Stimulated activated CD4-positive, alpha-beta T cell treated with anti-CD3 and anti-CD28 coated beads, TNF-alpha, amount 100 ng/mL, for 1 hour (primary cell): Measurements from ENCODE around the gene ARNT2.

Experiments
- DNase-seq, 3 donors: peaks; one replicate each; pipeline ENCODE4 v3.0.0-alpha.2; 2020; ENCODE audit warnings: low read depth in 3 of 3, low spot score in 1 of 3

ARNT2 gene

DNA sequence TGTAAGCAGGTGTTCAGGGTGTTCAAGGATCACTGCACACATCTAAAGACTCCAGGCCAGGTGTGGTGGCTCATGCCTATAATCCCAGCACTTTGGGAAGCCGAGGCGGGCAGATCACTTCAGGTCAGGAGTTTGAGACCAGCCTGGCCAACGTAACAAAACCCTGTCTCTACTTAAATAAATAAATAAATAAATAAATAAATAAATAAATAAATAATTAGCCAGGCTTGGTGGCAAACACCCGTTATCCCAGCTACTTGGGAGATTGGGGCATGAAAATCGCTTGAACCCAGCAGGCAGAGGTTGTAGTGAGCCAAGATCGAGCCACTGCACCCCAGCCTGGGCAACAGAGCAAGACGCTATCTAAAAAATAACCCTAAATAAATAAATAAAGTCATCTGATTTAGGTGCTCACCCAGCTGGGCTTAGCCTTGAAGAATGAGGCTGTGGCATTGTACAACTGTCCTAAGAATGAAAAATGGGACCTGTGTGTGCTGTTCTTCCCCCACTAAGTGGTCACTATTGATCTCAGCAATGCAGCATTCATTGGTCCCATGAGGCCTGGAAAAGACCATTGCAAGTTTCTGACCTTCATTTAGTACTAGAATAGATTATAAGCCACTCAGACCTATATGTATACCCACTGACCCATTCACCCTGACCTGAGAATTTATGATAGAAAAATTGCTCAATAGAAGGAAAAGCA, 208.1 kb downstream of the ARNT2 start:
- DNase-seq: no peak

- DNase-seq: no peak
Measured at GRCh38 chr15:80613762-80614365, 209.7 kb downstream of the ARNT2 start.

- DNase-seq: no peak
Measured at GRCh38 chr15:80614711-80615360, 210.7 kb downstream of the ARNT2 start.

GRCh38 chr15:80615361-80615736, 211.2 kb downstream of the ARNT2 start:
- no peak for DNase-seq

GRCh38 chr15:80615783-80616391, 211.7 kb downstream of the ARNT2 start:
- DNase-seq: no peak

DNA sequence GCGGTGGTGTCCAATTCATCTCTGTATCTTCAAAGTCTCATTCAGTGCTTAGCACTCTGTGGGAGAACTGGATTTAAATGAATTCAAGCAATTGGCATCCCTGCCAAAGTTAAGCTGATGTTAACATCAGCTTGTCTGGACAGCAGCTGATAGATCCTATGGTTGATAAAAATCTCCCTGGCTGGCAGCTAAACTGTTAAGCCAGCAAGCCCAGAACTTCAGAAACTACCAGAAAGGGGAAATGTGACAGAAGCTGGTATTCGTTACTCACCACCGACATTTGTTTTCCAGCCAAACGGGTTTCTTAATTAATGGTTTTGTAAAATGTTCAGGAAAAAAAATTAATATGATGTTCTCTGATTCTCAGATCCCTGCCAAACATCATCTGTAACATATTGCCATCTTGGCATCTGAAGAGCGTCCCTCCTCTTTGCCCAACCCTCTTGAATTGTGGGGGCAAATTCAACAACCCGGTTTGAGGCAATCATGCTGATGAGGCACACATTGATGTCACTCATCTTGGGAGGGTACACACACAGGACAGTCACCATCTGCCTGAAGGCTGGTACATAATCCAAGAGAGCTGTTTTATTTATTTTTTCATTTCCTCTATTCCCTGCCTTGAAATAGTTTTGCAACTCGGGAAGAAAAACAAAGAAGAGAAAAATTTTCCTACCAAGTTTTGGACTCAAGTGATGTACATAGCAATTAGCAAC, 214.7 kb downstream of the ARNT2 start:
- no peak for DNase-seq

- no peak for DNase-seq
Measured at GRCh38 chr15:80619680-80620079, 215.5 kb downstream of the ARNT2 start.

- DNase-seq: no peak
Measured at GRCh38 chr15:80620141-80620540, 216.0 kb downstream of the ARNT2 start.

GRCh38 chr15:80620931-80621330, 216.7 kb downstream of the ARNT2 start:
- no peak for DNase-seq

DNA sequence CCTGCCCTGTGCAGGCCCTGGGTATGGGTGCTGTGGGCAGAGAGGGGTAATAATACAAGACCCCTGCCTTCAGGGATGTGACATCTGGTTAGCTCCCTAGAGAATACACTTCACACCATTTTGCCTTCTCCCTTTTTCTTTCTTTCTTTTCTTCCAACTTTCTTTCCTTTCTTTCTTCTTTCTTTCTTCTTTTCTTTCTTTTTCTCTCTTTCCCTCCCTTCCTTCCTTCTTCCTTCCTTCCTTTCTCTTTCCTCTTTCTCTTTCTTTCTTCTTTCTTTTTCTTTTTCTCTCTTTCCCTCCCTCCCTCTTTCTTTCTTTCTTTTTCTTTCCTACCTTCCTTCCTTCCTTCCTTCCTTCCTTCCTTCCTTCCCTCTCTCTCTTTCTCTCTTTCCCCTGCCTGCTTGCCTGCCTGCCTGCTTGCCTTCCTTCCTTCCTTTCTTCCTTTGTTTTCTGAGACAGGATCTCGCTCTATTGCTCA, 222.5 kb downstream of the ARNT2 start:
- no peak for DNase-seq

DNA sequence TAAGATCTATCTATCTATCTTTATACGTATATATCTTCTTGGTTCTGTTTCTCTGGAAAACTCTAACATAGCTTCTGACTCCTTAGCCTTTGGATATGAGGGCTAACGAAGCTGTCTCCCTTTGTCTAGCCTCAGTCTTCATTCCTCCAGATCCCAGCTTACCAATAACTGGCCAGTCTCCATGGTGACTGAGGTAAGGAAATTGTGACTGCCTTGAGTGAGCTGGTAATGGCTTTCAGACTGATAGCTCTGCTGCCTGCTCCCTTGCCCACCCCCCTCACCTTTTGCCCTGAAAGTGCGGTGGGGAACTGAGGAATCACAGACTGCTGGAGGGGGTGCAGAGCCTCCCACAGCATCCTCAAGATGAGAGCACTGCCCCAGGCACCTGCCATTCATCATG, 225.2 kb downstream of the ARNT2 start:
- DNase-seq: no peak

- DNase-seq: no peak
Measured at GRCh38 chr15:80630981-80631380, 226.8 kb downstream of the ARNT2 start.

- DNase-seq: no peak
Measured at GRCh38 chr15:80633221-80633620, 229.0 kb downstream of the ARNT2 start.

DNA sequence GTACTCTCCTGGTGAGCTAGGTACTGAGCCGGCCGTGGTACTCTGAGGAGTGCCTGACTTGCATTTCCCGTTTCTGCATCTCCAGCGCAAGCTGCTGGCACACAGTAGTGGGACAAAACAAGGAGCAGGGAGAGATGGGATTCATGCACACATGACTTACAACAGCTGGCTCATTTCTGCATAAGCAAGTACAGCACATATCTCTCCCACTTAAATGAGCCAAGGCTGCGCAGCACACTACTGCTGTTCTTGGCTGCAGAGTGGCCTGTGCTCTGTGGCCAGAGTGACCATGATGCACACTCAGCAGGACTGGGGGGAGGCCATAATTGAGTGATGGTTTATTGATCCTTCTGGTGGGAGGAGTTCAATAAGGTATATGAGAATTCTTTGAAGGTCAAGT, 231.8 kb downstream of the ARNT2 start:
- no peak for DNase-seq

- no peak for DNase-seq
Measured at GRCh38 chr15:80636675-80637074, 232.5 kb downstream of the ARNT2 start.

DNA sequence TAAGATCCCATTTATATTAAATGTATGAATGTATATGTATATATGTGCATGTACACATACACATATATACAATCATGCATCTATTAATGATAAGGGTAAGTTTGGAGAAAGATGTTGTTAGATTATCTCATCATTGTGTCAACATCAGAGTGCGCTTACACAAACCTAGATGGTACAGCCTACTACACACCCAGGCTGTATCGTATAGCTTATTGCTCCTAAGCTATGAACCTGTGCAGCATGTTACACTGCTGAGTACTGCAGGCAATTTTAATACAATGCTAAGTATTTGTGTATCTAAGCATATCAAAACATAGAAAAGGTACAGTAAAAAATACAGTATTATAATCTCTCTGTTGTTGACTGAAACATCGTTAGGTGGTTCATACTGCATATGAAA, 233.6 kb downstream of the ARNT2 start:
- no peak for DNase-seq

- DNase-seq: no peak
Measured at GRCh38 chr15:80638553-80639167, 234.5 kb downstream of the ARNT2 start.

DNA sequence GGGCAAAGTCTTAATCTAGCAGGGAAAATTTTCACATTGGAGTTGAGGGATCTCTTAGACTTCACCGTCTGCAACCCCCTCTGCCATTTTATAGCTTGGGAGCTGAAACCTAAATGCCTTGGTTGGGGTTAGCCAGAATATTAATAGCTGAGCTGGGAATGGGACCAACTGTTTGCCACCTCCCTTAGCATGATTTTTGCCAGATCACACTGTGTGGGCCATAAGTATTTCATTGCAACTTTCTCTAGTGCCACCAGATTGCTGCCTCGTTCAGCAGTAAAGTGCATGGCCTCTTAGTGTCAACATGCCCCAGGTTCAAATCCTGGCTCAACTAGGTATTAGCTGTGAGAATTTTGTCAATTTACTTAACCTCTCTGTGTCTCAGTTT, 235.0 kb downstream of the ARNT2 start:
- DNase-seq: no peak

- no peak for DNase-seq
Measured at GRCh38 chr15:80640531-80641121, 236.4 kb downstream of the ARNT2 start.

GRCh38 chr15:80641384-80641783, 237.2 kb downstream of the ARNT2 start:
- no peak for DNase-seq
